Activated CD8-positive, alpha-beta memory T cell treated with anti-CD3 and anti-CD28 coated beads for 4 hours (primary cell): ENCODE measurements around the gene PPP5C.
"Not testable (repeated sequence)": the region's sequence is repeated elsewhere in the genome, so short reads cannot be mapped to it uniquely, and the experiment has no call there.

ENCODE experiments used
- DNase-seq, 2 donors: peaks; one replicate each; pipeline ENCODE4 v3.0.0-alpha.2; 2020; ENCODE audit warnings: low read depth in 2 of 2

Gene PPP5C

DNA sequence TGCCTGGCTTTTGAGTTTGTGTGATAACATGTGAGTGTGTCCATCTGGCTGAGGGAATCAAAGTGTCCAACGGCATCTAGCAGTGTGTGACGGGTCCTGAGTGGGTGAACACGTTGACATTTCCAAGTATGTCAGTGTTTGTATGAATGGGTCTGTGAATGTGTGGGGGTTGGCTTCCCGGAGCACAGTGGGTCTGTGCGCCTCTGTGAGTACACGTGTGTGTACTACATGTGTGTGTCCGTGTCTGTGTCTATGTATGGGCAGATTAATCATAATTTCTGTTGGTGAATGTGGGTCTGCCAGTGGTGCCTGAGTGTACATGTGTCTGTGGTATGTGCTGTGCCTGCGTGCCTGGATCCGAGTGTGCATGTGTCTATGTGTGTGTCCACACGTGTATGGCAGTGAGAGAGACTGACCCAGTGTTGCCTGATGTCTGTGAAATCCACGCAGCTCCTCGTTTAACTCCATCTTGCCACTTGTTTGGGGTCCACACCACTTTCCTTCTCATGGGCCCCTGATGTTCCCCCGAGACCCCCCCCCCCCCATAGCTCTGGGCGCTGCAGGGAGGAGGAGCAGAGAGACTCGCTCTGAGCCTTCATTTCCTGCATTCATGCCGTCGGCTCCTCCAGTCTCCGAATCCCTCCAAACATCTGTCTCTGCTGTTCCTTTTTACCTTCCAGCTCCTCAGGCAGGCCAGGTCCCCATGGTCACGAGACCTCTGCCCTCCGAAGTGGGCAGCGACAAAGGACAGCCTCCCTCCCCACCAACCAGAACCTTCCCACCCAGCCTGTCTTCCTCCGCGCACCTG lies 61.2 kb downstream of the PPP5C start:
- DNase-seq: no peak

GRCh38 chr19:46408664-46409039 lies 61.8 kb downstream of the PPP5C start:
- no peak for DNase-seq

DNA sequence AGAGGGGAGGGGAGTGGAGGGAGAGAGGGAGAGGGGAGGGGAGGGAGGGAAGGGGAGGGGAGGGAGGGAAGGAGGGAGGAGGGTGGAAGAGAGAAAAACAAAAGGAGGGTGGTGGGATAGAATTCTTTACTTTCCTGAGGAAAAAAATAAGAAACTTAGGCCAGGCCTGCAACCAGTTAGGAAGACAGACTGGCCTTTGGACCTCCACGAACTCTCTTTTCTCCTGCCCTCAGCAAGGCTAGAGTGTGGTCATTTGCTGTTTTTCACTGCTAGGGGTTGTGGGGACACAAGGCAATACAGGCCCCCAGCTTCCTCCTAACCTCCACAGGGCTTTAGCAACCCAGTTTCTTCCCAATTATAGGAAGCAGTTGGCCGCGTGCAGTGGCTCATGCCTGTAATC lies 62.3 kb downstream of the PPP5C start:
- no peak for DNase-seq

- DNase-seq: no peak
Observed at GRCh38 chr19:46410205-46411087, 63.6 kb downstream of the PPP5C start.

- DNase-seq: no peak
Observed at GRCh38 chr19:46411088-46411924, 64.4 kb downstream of the PPP5C start.

- DNase-seq: no peak
Observed at GRCh38 chr19:46411925-46412649, 65.2 kb downstream of the PPP5C start.

DNA sequence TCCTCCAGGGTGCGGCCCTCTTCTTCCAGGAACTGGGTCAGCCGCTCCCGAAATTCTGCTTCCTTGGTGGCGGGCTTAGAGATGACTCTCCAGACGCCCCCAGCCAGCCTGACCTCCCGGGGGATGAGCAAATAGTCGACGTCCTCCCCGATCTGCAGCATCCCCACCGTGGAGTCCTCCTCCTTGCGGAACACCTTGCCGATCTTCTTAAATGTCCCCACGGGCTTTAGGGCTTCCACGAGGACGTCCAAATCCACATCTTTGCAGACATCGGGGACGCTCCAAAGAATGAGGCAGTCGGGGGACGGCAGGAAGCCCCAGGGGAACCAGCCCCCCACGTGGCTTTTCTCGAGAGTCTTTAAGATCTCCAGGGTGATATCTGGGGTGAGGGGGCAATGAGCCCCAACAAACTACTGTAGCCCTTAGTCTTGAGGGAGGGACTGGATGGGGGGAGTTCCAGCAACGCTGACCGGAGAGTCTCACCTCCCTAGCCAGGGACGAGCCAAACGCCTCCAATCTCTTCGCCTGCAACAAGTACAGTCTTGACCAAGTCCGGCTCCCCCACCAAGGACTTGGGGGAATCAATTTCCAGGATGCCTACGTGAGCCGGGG lies 65.9 kb downstream of the PPP5C start:
- no peak for DNase-seq

DNA sequence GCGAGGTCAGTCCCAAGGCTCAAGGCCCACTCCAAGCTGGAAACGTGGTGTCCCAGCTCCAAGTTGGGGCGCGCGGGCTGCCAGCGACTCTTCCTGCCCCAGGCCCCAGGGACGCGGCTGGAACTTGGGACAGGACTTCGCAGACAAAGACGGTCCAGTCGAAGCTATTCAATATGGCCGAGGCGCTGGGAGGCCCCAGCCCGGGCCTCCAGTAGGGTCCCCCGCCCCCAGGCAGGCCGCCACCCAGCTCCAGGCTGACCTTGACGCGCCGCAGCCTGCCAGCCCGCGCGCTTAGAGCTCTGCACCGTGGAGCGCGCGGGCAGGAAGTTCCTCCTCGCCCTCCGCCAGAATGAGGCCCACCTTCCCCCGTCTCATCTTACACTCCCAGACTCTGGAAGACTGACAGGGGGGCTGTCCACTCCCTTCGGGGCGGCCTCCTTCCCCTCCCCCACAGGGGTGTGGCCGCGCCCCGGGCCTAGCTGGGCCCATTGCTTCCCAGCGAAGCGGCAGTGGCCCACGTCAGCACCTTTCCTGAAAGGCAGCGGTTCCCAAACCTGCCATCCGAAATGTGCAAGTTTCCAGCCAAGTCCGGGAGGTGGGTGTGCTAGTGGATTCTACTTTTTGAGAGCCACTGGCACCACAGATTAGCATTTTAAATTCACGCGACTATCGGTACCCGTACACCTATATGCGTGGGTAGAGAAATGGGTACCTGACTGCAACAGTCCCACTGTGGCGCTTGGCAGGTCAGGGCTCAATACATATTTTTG lies 66.6 kb downstream of the PPP5C start, which contains the start of gene CCDC8:
CCDC8 (minus strand) TSS at position 303 of the 770 bp plus-strand sequence. CDS start 754 bp downstream, outside the sequence.
- DNase-seq: no peak

DNA sequence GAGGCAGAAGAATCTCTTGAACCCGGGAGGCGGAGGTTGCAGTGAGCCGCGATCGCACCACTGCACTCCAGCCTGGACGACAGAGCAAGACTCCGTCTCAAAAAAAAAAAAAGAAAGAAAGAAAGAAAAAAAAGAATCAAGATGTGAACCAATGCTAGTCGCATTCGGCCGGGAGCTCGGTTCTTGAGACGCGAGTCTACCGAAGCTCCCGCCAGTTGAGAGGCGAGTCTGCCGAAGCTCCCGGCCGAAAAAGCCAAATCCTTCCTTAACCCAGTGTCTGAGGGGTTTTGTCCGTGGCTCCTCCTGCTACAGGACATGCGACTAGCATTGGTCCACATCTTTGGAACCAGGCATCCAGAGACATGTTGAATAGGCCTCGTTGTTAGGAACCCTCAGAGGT lies 68.0 kb downstream of the PPP5C start:
- not testable (repeated sequence) for DNase-seq

DNA sequence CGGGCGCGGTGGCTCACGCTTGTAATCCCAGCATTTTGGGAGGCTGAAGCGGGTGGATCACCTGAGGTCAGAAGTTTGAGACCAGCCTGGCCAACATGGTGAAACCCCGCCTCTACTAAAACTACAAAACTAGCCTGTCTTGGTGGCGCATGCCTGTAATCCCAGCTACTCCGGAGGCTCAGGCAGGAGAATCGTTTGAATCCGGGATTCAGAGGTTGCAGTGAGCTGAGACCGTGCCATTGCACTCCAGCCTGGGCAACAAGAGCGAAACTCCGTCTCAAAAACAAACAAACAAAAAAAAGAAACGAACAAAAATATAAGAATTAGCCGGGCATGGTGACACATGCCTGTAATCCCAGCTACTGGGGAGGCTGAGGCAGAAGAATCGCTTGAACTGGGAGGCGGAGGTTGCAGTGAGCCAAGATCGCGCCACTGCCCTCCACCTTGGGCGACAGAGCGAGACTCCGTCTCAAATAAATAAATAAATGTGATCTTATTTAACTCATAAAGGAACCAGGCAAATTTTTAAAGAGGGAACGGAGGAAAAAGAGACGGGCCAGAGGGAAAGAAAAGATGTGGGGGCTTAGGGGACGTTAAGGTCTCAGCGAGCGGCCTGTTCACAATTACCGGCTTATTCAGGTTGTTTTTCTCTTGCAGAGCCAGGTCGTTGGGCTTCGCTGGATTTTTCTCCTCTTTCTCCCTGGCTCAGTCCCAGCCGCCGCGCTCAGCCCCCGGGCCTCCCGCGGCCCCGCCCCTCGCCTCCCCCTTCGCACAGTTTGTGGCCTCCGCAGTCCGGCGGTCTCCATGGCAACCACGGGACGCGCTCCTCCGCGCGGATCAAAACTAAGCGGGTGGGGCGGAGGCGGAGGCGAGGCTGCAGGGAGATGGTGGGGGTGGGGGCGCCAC lies 69.2 kb downstream of the PPP5C start:
- DNase-seq: peak in 1 of 2 donors; percentile 22

- no peak for DNase-seq
Observed at GRCh38 chr19:46420056-46420455, 73.2 kb downstream of the PPP5C start.

DNA sequence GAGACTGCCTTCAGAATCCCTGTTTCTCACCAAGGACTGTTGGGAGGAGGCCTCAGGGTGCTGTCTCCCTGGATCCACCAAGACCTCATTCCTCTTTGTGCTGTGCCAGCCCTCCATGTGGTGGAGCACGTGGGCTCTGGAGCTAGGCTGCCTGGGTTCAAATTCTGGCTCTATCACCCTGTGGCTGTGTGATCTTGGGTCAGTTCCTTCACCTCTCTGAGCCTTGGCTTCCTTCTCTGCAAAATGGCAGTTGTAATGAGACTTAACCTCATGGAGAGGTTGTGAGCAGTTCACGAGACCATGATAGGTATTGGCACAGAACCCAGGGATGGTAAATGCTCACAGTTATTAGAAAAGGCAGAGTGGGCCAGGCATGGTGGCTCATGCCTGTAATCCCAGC lies 75.5 kb downstream of the PPP5C start:
- no peak for DNase-seq

GRCh38 chr19:46423188-46423587 lies 76.3 kb downstream of the PPP5C start:
- DNase-seq: no peak

GRCh38 chr19:46426035-46426505 lies 79.2 kb downstream of the PPP5C start:
- DNase-seq: no peak

- no peak for DNase-seq
Observed at GRCh38 chr19:46426506-46427162, 79.7 kb downstream of the PPP5C start.

DNA sequence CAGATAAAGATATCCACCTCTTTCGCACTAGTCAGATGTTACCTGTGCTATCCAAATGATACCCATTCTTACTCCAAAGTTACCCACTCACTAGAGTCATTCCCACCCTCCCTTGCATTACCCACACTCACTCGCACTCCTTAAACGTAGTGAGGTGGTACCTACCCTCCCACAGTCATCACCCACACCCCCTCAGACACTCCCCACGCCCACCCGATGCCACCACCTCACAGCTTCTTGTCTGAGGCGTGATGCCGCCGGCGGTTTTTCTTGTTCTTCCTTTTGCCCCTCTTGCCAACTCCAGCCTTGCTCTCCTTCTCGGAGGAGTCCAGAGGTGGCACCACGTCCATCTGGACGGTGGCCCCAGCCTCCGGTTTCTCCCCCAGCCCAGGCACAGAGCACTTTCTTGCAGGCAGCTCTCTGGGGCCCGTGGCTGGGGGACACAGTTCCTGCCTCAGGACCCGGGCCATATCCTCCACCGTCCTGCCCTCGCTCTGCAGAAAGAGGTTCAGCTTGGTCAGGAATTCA lies 80.7 kb downstream of the PPP5C start:
- DNase-seq: no peak

DNA sequence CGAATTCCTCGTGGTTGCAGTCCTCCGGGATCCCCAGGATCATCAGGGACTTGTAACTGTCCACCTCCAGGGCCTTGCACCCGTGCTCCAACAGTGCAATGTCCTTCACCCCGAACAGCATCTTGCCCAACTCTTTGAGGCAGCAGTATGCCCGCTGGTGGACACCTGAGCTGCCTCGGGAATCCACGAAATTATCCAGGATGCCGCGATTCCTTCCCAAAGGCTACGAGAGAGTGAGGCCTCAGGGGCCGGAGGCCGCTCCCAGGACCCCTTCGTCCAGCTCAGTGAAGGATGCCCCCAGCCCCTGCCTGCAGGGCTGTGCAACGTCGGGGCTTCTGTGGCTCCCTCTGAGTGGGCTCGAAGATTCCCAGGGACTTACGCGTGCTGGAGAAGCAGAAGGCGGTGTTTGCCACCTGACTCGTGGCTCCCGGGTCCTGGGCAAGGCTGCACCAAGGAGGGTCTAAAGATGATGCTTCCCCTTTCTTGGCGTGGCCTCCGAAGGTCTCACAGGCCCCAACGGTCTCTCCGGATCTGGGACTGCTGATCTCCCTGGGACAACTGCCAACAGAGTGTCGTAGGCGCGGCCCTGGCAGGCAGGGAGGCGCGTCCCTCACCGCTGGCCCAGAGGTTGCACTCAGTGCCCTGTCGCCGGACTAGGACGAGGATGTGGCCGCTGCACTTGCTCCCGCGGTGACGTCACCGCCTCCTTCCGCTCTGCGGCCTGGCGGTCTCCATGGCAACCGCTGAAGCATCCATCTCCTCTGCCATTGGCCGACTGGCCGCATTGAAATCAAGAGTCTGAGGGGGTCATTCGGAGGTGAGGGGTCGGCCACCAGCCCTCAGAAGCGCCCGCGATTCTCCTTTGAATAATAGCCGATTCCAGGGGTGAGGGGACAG lies 81.6 kb downstream of the PPP5C start, which contains the start of gene PNMA8C:
PNMA8C (minus strand) TSS at position 698 of the 897 bp plus-strand sequence; CDS start at position 121, 577 bp downstream.
- peak; percentile 15 to 17 for DNase-seq
